ENCODE results near the gene KRT20.
"Not testable (repeated sequence)": the region's sequence is repeated elsewhere in the genome, so short reads cannot be mapped to it uniquely, and the experiment has no call there.

Gene KRT20, protein sequence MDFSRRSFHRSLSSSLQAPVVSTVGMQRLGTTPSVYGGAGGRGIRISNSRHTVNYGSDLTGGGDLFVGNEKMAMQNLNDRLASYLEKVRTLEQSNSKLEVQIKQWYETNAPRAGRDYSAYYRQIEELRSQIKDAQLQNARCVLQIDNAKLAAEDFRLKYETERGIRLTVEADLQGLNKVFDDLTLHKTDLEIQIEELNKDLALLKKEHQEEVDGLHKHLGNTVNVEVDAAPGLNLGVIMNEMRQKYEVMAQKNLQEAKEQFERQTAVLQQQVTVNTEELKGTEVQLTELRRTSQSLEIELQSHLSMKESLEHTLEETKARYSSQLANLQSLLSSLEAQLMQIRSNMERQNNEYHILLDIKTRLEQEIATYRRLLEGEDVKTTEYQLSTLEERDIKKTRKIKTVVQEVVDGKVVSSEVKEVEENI

DNA sequence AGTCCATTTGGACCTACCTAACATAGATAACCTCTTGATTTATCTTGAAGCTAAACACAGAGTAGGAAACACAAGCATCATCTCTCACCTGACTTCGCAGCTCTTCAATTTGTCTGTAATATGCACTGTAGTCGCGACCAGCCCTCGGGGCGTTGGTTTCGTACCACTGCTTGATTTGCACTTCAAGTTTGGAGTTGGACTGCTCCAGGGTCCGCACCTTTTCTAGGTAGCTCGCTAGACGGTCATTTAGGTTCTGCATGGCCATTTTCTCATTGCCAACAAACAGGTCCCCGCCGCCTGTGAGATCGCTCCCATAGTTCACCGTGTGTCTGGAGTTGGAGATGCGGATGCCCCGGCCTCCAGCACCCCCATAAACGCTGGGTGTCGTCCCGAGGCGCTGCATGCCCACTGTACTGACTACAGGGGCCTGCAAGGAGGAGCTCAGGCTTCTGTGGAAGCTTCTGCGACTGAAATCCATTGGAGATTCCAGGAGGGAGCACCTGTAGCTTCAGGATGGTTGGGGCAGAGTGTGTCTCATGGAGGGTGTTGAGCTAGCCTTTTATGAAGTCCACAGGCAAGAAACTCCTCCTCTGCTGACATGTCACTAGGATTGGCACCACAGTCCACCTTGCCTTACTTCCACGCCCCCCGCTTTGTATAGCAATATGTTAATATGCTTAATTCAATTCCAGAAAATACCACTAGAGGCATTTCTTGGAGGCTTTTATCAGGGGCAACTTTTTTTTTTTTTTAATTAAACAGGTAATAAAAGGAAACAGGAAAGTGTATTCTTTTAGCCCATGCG lies at the start of gene KRT20:
Gene KRT20, minus strand, starts transcription at position 535 of the 805 bp plus-strand sequence. Its CDS starts 57 bp downstream, at position 478.
- no peak for DNase-seq

DNA sequence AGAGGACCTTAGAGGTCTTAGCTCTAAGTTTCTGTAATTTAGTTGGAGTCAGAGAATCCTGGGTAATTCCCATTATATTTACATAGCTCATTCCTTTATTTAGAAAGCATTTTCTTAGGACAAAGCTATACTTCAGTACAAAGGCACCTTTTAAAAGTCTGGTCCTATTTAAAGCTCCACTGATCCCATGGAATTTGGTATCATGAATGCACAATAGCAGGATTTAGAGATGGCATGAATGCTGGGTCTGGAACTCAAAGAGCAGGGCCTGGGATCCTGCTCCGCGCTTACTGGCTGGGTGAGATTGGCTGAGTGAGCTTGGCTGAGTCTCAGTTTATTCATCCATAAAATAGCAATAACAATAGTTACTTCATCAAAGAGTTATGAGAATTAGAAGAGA lies 47.6 kb upstream of the KRT20 start:
- no peak for DNase-seq

DNA sequence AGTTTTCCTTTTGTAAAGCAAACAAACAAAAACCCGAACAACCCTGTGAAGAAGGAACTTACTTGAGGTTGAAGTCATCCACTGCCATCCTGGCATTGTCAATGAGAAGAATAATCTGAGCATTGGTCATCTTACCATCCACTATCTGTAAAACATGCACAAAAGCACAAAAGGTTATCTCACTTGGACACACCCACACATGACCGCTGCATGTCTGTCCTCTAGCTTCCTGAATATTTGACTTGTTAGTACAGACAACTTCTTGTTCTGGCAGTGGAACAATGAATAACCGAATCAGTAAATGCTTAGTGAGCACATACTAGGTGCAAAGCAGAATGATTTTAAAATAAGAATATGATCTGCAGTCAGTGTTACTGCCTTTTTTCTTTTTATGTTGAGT lies 46.3 kb upstream of the KRT20 start:
- no peak for DNase-seq

DNA sequence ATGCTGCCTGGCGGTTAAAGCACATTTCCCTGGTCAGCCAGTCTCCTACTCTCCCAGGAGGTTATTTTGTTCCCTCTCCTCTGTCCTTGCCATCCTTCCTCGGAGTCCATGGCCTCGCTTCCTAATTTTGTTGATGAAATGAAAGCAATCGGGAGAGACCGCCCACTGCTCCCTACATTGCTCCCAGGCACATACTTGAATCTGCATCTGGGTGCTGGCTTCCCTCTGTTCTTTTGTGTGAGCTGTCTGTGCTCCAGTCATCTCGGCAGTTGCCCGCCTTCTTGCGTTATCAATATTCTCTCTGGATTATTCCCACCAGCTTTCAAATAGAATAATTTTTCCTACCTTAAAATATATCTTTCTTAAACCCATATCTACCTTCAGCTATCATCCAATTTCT lies 41.3 kb upstream of the KRT20 start:
- DNase-seq, result no peak

DNA sequence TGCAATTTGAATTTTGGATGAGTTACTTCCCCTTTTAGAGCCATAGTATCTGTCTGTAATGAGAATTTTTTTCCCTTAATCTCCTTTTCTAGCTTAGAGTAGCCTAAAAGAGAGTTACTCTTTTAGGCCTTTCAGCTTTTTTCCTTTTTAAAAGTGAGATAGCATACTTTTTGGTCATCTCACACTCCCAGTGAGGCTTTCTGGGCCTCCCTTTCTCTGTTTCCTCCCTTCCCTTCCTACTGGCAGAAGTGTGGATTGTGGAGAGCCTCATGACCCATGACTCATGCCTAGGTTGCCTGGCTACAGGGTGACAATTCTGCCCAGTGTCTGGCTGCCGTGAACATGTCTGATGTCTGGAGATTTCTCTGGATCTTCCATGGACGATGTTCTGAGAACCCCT lies 37.2 kb upstream of the KRT20 start:
- DNase-seq, result no peak

DNA sequence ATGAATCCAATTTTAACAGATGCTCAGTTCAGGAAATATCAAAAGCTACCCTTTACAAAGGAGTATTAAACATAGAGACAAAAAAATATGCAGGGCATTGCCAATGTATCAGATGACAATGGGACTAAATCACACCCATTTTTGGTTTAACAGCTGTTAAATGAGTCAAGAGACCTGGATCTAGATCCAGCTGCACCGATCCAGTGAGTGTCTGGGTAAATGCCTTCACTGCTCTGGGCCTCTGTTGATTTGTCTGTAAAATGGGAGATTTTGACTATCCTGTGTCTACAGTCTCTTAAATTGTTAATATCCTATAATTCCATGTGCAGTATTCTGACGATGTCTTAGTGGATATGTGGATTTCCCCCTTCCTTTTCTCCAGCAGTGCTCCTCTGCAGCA lies 36.0 kb upstream of the KRT20 start:
- DNase-seq, result no peak

DNA sequence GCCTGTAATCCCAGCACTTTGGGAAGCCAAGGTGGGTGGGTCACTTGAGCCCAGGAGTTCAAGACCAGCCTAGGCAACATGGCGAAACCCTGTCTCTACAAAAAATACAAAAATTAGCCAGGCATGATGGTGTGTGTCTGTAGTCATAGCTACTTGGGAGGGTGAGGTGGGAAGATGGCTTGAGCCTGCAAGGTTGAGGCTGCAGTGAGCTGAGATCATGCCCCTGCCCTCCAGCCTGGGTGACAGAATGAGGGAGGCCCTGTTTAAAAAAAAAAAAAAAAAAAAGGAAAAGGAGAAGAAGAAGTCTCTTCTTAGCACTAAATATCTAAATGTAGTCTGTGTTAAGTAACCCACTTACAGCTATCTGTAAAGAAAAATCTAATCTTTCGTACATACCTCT lies 32.1 kb upstream of the KRT20 start:
- DNase-seq, result not testable (repeated sequence)

DNA sequence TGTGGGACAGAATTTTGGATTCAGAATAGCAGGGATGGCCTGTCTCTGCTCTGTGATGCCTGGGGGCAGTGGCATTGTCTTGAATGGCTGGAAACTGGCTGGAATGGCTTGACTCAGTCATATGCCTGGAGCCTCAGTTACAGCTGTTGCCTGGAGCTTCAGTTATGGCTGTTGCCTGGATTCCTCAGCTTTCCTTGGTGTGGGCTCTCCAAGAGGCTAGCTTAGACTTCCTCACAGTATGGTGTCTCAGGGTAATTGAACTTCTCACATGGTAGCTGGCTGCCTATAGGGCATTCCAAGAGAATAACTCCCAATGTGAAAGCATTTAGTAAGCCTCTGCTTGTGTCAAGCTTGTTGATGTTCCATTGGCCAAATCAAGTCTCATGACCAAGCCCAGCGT lies 31.3 kb upstream of the KRT20 start:
- no peak for DNase-seq

DNA sequence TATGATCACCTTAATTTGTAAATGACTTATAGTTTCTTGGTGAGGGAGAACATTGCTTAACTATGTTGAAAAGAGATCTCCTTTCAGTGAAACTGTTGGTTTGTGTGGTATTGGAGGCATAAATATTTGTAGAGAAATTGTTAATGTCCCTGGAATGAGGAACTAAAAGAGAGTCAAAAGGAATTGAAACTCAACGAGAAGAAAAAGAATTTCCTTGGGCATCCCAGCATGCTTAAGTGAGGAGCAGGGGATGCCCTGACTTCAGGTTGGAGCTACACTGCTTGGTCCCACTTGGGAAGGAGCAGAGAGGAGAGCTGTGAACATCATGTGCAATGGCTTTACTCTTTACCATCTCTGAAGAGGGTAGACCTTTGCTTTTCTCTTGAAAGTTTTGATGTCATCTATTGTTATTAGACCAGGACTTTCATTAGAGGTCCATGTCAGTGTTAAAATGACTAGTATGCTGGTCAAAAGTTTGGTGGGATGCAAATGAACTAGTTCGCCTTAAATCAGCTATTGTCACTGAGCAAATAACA lies 30.7 kb upstream of the KRT20 start:
- DNase-seq, result no peak

DNA sequence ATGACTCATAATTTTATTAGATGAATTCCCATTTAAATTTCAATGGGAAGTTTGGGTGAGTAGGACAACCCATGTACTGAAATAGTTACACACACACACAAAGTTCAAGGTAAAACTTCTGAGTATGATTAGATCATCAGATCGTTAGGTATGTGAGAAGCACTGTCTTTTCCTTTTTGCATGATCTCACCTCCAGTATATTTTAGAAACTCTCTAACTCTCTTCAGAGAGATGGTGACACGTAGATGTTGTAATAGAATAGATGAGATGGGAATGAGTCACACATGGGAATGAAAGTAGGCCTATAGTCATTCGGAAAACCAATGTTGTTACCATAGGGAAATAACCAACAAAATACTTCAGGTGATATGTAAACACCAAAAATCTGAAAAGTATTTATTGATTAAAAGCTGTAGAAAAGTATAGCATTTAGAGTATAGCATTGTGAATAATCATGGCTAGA lies 30.2 kb upstream of the KRT20 start:
- DNase-seq, result no peak

DNA sequence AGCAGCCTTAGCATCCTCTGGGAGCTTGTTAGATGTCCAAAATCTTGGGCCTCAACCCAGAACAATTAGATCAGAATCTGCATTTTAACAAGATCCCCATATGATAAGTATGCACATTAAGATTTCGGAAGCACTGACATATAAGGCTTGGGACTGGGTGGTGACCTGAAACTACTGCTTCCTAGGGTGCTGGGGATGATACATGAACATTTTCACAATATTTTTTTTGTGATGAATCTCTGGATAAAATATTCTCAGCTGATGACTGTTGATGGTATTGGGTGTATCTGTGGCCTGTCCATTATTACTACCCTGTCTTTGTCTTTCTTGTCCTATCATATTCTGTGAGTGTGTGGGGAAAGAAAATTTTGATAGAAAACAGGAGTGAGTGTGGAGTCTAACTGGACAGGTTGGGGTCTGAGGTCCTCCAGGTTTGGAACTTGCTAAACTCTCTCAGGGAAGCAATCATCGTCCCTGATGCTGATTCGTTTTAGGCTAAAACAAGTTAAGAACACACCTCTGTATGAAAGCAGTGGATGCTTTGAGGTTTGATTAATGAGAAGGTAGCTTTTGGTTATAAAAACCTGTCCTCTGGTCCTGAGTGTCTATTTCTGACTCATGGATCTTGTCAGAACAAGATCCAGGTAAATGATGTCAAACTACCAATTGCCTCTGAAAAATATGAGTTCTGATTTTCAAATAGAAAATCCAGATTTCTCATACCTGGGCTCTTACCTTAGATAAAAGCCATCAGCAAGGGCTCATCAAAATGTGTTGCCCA lies 29.2 kb upstream of the KRT20 start:
- DNase-seq, result no peak

DNA sequence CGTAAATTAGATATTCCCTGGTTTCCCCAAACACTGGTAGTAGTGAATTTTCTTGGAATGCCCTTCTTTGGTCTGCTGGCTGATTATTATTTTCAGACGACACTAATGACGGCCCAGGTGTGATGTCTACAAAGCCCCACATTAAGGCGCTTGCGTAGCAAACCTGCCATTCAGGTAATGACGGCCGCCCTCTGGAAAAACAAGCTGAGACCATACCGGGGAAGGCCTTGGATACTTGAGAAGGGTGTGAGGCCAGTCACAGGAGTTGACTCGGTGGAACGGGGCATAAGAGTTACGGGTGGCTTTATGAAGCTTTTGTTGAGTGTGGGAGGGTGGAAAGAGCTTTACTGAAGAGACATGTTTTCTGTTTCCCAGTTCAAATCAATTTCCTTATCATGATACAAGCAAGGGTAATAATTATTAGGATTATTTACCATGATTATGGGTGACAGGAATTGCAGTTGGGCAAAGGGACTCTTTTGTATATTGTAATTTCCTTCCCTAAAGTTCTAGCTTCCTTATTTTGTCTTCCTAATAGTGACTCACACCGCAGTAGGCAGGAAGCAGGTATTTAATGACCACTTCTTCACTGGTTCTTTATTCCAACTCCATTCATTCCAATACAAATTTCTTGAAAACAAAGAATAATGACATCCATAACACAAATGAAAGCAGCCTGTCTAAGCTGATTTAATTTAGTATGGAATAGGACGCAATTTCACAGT lies 27.6 kb upstream of the KRT20 start:
- DNase-seq, result no peak

DNA sequence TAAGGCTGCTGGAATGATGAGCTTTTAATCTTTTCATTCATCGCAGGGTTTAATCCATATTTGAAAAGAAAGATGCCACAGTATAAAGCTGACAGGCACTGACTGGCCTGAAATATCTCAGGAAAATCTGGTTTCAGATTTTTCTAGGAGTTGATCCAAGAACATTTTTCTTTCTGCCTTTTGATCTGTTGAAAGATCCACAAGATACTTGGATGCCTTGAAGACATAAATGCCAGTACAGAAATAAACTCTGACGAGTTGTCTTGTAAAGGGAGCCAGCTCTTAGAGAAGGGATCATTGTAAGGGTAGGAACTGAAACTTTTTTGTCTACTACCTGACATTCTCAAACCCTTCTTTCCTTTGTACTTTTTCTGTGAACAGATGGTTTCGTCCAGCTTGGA lies 25.4 kb upstream of the KRT20 start:
- no peak for DNase-seq

DNA sequence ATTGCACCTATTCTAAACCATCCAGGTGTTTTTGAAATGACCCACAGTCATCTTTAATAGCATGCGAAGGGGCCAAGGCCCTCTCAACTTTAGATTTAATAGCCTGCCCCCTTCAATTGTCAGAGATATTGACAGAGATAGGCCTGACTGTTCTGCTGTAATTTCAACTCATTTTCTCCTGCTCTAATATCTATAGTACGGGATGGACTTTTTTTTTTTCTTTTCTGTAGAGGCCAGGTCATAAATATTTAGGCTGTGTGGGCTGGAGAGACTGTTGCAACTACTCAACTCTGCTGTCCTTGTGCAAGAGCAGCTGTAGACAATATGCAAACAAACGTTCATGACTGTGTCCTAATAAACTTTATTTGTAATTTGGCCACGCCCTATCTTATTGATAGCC lies 24.7 kb upstream of the KRT20 start:
- DNase-seq, result no peak

DNA sequence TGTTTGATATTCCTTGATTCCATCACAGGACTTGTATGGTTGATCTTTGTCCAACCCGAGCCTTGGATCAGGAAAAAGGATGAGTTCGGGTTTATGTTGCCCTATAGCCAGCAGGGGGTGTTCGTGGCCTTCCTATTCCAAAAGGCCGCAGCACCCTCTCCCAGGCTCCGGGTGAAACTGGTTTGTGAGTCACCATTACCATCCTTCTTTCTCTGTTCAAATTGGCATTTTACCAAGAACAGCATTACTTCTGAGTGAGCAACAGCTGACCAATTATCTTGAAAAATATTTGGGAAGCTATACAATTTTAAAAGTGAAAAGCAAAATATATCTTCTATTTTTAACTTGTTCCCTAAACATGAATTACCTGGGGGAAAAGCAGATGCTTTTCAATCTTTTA lies 24.3 kb upstream of the KRT20 start:
- DNase-seq, result peak; percentile 77

DNA sequence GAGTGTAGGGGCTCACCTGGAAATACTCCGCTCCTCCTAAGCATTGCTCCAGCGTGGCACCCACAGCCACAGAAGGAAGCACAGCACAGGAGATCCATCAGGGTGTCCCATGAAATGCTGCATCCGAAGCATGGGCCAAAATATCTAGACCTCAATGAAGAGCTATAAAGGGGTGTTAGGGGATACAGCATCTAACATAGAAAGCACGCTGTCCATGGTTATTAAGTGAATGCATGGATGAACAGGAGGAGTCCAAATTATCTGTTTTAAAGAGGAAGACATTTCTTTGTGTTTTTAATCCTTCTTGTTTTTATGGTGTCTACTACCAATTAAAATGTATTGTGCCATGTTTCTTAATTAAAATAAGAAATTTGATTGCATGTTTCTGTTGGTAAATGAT lies 21.6 kb upstream of the KRT20 start:
- DNase-seq, result no peak

DNA sequence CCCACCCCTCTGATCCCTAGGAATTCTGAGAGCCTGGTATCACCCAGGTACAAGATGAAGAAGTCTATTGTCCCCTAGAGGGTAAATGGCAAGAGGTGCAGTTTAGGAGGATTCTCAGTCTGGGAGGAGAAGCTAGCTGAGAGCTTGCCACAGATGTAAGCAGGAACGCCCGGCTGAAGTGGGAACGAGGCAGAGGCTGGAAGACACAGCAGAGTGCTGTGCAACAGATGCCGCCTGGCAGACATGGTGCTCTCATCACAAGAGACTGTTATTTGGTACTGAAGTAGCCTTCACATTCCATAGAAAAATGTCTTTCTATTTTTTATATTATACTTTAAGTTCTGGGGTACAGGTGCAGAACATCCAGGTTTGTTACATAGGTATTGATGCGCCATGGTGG lies 20.3 kb upstream of the KRT20 start:
- no peak for DNase-seq

DNA sequence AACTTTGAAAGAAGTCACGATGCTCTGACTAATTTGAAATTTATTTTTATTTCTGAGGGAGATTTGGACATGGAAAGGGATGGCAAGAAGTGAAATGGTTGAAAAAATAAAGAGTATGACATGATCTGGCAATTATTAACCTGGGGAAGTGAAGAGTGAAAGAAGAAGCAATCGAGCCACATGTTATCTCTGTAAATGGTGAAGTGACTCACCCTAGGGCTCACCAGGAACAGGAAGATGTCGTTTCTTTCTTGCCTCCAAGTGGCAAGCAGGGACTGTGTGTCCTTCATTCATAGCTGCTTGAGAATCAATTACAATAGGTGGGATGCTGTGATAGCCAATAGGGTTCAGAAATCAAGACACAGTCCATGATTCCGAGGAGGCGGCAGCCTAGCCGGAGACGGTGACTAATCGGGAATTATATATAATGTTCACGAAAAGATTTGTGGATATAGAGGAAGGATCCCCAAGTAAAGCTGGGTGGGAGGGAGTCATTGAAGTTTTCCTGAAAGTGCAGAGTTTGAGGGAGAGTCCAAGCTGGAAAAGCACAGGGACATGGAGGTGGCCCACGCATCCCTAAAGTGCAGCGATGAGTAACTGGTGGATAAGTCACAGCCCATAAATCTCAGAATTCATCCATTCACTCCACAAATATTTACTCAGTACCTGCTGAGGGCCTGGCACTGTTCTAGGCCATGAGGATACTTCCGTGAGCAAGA lies 18.2 kb upstream of the KRT20 start:
- DNase-seq, result no peak

DNA sequence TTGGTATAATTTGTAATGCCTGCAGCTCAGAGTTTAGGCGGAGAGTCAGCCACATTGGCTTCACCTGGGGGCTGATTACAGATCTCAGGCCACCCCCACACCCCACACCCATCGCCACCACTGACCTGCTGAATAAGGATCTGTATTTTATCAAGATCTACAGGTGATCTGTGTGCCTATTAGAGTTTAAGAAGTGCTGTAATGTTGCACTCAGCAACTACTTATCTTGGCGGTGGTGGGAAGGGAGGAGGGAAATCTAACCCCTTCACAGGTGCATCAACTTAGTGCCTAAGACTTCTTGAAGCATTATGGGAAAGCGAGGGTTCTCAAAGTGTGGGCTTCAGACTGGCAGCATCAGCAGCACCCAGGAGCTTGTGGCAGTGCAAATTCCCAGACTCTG lies 17.5 kb upstream of the KRT20 start:
- DNase-seq, result no peak

DNA sequence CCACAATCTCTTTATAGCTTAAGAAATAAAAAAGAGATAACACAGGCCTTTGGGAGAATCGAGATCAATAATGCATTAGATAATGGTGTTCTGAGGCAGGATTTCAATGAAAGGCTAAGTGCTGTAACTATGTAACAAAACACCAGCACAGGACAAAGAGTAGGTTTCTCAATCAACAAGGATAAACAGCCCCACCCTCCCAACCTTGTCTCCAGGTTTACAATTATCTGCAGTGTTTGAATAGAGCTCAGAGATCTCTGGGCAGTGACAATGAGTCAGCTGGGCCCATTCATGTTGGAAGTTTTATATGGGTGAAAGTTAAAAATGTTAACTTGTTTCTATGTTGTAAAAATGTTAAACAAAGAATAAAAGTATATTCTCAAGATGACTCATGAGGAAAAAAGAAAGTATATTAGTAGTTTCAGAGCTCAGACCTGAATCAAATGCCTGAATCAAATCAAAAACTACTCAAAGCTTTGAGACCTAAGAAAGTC lies 17.0 kb upstream of the KRT20 start:
- no peak for DNase-seq

DNA sequence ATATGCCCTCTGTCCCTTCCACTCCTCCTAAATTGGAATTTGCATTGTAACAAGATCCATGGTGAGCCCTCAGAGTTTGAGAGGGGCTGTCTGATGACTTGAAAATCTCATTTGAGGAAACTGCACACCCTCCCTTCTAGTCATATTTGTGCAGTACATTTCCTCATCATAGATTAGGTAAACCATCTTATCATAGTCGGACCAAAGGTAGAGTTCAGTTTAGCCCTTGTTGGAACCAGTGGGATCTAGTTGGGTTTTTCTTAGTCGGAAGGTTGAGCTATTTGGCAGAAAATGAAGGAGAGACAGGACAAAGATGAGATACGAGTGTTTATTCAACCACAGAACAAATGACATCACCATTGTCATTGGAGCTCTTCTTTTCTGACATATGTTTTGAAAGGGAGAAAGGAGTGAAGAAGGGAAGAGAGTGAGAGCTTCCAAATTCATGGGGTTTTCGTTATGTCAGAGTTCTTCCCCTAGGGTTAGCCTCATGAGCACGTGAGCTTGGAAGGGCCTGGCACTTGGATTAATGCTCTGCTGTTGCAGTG lies 15.8 kb upstream of the KRT20 start:
- DNase-seq, result no peak
